Mesendoderm (in vitro differentiated cells): ENCODE results near the gene CLSTN2.

Experiments
- DNase-seq: peaks from one replicate; pipeline ENCODE4 v3.0.0; 2013
- H2AK5ac ChIP-seq: 2 replicates; pipeline ENCODE4 v1.6.1; 2013; ENCODE audit warnings: low read length, inconsistent platforms
- H2BK120ac ChIP-seq: 2 replicates; pipeline ENCODE4 v1.6.1; 2013; ENCODE audit warnings: low read depth, mild to moderate bottlenecking, low read length, moderate library complexity, mixed read lengths
- H2BK15ac ChIP-seq: replicated peaks from 2 replicates; pipeline ENCODE4 v1.6.1; 2013; ENCODE audit warnings: low read depth, mild to moderate bottlenecking, moderate library complexity
- H2BK5ac ChIP-seq: 2 replicates; pipeline ENCODE4 v1.6.1; 2013; ENCODE audit warnings: low read length, inconsistent platforms
- H3K18ac ChIP-seq: 2 replicates; pipeline ENCODE4 v1.6.1; 2013; ENCODE audit warnings: mild to moderate bottlenecking, low read length, mixed read lengths
- H3K23ac ChIP-seq: one replicate; pipeline ENCODE4 v1.6.1; 2013; ENCODE audit warnings: low read length
- H3K27ac ChIP-seq: 2 replicates; pipeline ENCODE4 v1.5.1; 2013; ENCODE audit warnings: low read depth, mild to moderate bottlenecking, inconsistent platforms, low read length, moderate library complexity
- H3K27me3 ChIP-seq: 2 replicates; pipeline ENCODE4 v1.6.1; 2013; ENCODE audit warnings: low read length, control low read depth, mild to moderate bottlenecking, inconsistent platforms; ENCODE audit not compliant: insufficient read depth, poor library complexity
- H3K36me3 ChIP-seq: 2 replicates; pipeline ENCODE4 v1.6.1; 2013; ENCODE audit warnings: low read length, inconsistent platforms; ENCODE audit not compliant: control insufficient read depth, insufficient read depth
- H3K4ac ChIP-seq: one replicate; pipeline ENCODE4 v1.6.1; 2013; ENCODE audit warnings: low read depth, mild to moderate bottlenecking, low read length, moderate library complexity
- H3K4me1 ChIP-seq: 2 replicates; pipeline ENCODE4 v1.6.1; 2013; ENCODE audit warnings: low read depth, low read length, inconsistent platforms; ENCODE audit not compliant: control insufficient read depth
- H3K4me2 ChIP-seq: 2 replicates; pipeline ENCODE4 v1.6.1; 2013; ENCODE audit warnings: low read length
- H3K4me3 ChIP-seq: 2 replicates; pipeline ENCODE4 v1.5.1; 2013; ENCODE audit warnings: mild to moderate bottlenecking, low read length
- H3K56ac ChIP-seq: one replicate; pipeline ENCODE4 v1.6.1; 2013; ENCODE audit warnings: low read length
- H3K79me1 ChIP-seq: 2 replicates; pipeline ENCODE4 v1.6.1; 2013; ENCODE audit warnings: low read length, inconsistent platforms
- H3K79me2 ChIP-seq: 2 replicates; pipeline ENCODE4 v1.6.1; 2013; ENCODE audit warnings: mild to moderate bottlenecking, low read length; ENCODE audit not compliant: control insufficient read depth, insufficient read depth
- H3K9ac ChIP-seq: 2 replicates; pipeline ENCODE4 v1.6.1; 2013; ENCODE audit warnings: low read length, inconsistent platforms
- H4K5ac ChIP-seq: one replicate; pipeline ENCODE4 v1.6.1; 2013; ENCODE audit warnings: low read length
- H4K8ac ChIP-seq: one replicate; pipeline ENCODE4 v1.6.1; 2013; ENCODE audit warnings: low read depth, mild to moderate bottlenecking, control low read depth, low read length, moderate library complexity
- WGBS: extraction: QIAGEN DNeasy Blood & Tissue Kit; methylation state at CpG from one replicate; pipeline ENCODE4 v1.1.7; 2013; ENCODE audit warnings: low lambda C conversion rate, missing lambda C conversion rate; ENCODE audit not compliant: insufficient coverage; ENCODE audit errors: extremely low coverage; 5-methylcytosine and 5-hydroxymethylcytosine counted together

Gene CLSTN2

DNA sequence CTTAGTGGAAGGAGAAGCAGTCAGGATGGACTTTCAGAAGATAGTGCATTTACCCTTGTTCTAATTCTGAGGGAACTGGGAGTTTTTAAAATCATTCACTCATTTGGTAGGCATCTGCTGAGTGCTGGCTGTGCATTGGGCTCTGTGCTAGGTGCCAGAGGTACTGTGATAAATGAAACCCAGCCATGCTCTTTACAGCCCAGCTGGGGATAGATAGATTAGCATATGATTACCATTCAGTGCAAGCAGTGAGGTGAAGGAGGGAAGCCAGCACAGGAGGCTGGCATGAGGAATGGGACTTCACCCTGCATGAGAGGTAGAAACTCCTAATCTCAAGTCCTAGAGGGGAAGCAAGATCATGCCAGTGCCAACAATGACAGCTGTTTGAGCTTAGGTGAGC, 381.0 kb downstream of the CLSTN2 start:
- Histone ChIP-seq H3K36me3 (no peaks in the 10 kb centered on the region), H3K56ac (no peak overlapping the region), H3K79me1 (no peaks in the 10 kb centered on the region), H2BK120ac (no peak overlapping the region), H2BK15ac (no peak overlapping the region), H3K27ac (no peak overlapping the region), H3K9ac (no peak overlapping the region), H2AK5ac (no peak overlapping the region), H3K4me3 (no peak overlapping the region), H3K27me3 (no peaks in the 10 kb centered on the region), H4K8ac (no peak overlapping the region), H4K5ac (no peak overlapping the region), H3K23ac (no peak overlapping the region), H2BK5ac (no peak overlapping the region), H3K4me1 (no peaks in the 10 kb centered on the region), H3K4ac (no peak overlapping the region), H3K79me2 (no peaks in the 10 kb centered on the region), H3K18ac (no peak overlapping the region), H3K4me2 (no peak overlapping the region)
- DNase-seq: no peak

DNA sequence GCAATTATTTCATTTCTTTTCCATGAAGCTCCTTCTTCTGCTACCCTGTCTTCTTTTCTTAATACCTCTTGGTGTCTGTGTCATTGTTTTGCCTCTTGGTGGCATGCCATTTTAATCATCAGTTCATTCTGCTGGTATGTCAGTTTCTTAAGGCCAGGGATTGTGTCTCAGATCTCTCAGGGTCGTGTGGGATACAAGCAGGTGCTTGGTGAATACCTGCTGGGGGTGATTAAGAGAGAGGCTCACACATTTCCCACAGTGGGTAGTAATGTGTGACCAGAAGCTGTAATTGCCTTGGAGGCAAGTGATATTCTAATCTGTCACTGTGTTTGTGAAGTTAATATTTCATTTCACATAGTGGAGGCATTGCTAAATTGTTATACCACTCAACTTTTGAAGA, 381.5 kb downstream of the CLSTN2 start:
- Histone ChIP-seq H3K27me3 (no peaks in the 10 kb centered on the region), H2BK15ac (no peak overlapping the region), H3K23ac (no peak overlapping the region), H3K18ac (no peak overlapping the region), H3K56ac (no peak overlapping the region), H3K4me1 (no peaks in the 10 kb centered on the region), H3K79me2 (no peaks in the 10 kb centered on the region), H3K4me2 (no peak overlapping the region), H3K4ac (no peak overlapping the region), H2AK5ac (no peak overlapping the region), H3K27ac (no peak overlapping the region), H4K8ac (no peak overlapping the region), H2BK5ac (no peak overlapping the region), H3K4me3 (no peak overlapping the region), H4K5ac (no peak overlapping the region), H3K9ac (no peak overlapping the region), H3K79me1 (no peaks in the 10 kb centered on the region), H2BK120ac (no peak overlapping the region), H3K36me3 (no peaks in the 10 kb centered on the region)
- no peak for DNase-seq
- WGBS: no CpG with 5 or more reads among the region's 1 CpG

DNA sequence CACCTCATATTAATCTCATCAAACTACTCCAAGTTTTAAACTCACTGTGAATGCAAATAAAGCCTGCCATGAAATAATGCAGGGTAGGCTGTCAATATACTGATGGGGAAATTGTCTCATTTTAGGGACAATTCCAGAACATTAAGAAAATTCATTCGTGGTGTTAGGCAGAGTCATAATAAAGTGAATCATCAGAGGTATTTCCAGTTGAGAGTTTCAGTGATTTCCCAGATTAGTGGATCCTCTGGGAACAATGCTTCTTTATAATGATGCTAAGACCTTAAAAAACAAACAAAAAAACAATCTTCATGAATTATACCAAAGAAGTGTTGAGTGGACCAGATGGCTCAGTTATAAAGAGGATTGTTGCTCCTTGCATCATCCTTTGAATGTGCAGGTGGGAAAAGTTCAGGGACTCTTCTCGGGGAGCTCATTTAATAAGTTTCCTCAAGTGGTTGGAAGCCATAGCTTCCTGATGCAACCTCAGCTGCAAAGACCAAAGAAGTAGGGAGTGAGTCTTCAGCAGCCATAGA, 381.9 kb downstream of the CLSTN2 start:
- Histone ChIP-seq H3K18ac (no peak overlapping the region), H3K4ac (no peak overlapping the region), H2BK5ac (no peak overlapping the region), H4K5ac (no peak overlapping the region), H3K79me1 (no peaks in the 10 kb centered on the region), H3K4me2 (no peak overlapping the region), H3K36me3 (no peaks in the 10 kb centered on the region), H2BK15ac (no peak overlapping the region), H3K79me2 (no peaks in the 10 kb centered on the region), H3K4me1 (no peaks in the 10 kb centered on the region), H4K8ac (no peak overlapping the region), H2AK5ac (no peak overlapping the region), H3K4me3 (no peak overlapping the region), H2BK120ac (no peak overlapping the region), H3K56ac (no peak overlapping the region), H3K27ac (no peak overlapping the region), H3K9ac (no peak overlapping the region), H3K27me3 (no peaks in the 10 kb centered on the region), H3K23ac (no peak overlapping the region)
- WGBS: no CpG with 5 or more reads among the region's 2 CpGs
- DNase-seq: no peak

DNA sequence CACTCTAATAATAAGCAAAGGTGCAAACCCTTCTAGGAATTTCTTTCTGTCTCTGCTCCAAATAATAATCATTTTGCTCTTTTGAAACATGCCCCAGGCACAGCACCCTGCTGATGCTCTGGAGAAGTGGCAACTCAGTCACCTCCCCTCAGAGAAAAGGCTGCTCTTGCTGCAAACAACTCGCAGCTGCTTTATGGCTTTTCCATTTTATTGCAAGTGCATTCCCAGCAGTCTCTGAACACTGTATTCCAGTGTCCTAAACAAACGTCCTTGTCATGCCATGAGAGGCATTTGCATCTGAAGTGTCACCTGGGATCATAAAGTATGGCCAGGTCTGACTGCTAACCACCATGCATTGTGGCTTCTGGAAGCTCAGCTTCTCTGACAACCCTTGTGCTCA, 384.8 kb downstream of the CLSTN2 start:
- no peak overlapping the region for H4K5ac ChIP-seq
- H3K79me2 ChIP-seq: no peaks in the 10 kb centered on the region
- H3K9ac ChIP-seq: no peak overlapping the region
- WGBS: no CpG with 5 or more reads among the region's 2 CpGs
- no peaks in the 10 kb centered on the region for H3K36me3 ChIP-seq
- H3K27ac ChIP-seq: no peak overlapping the region
- H3K4me1 ChIP-seq: no peaks in the 10 kb centered on the region
- H3K4me3 ChIP-seq: no peak overlapping the region
- H3K23ac ChIP-seq: no peak overlapping the region
- no peak overlapping the region for H2BK15ac ChIP-seq
- H2BK120ac ChIP-seq: no peak overlapping the region
- no peaks in the 10 kb centered on the region for H3K79me1 ChIP-seq
- no peaks in the 10 kb centered on the region for H3K27me3 ChIP-seq
- no peak overlapping the region for H3K18ac ChIP-seq
- H3K4ac ChIP-seq: no peak overlapping the region
- no peak overlapping the region for H3K4me2 ChIP-seq
- no peak overlapping the region for H2AK5ac ChIP-seq
- no peak overlapping the region for H4K8ac ChIP-seq
- H3K56ac ChIP-seq: no peak overlapping the region
- no peak overlapping the region for H2BK5ac ChIP-seq
- DNase-seq: no peak

DNA sequence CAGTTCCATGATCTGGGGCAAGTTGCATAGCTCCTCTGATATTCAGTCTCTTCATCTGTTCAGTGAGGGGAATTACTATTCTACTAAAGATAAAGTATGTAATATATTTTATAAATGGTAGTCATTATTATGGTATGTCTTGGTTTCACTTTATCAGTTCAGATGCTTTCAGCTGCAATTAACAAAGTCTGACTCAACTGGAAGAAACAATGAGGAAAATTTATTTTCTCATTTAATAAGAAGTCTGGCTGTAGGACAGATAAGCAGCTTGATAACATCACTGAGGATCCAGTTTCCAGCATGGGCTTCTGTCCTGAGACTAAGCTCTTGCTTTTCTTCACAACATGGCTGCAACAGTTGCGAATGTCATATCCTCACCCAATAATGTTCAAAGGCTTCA, 388.6 kb downstream of the CLSTN2 start:
- Histone ChIP-seq H3K9ac (no peak overlapping the region), H3K79me2 (no peaks in the 10 kb centered on the region), H3K4me3 (no peak overlapping the region), H2BK120ac (no peak overlapping the region), H2BK15ac (no peak overlapping the region), H3K4me2 (no peak overlapping the region), H3K4me1 (no peaks in the 10 kb centered on the region), H3K27ac (no peak overlapping the region), H2AK5ac (no peak overlapping the region), H3K4ac (no peak overlapping the region), H3K36me3 (no peaks in the 10 kb centered on the region), H2BK5ac (no peak overlapping the region), H4K8ac (no peak overlapping the region), H4K5ac (no peak overlapping the region), H3K56ac (no peak overlapping the region), H3K79me1 (no peaks in the 10 kb centered on the region), H3K23ac (no peak overlapping the region), H3K27me3 (no peaks in the 10 kb centered on the region), H3K18ac (no peak overlapping the region)
- DNase-seq: no peak
- no CpG with 5 or more reads among the region's 1 CpG for WGBS

DNA sequence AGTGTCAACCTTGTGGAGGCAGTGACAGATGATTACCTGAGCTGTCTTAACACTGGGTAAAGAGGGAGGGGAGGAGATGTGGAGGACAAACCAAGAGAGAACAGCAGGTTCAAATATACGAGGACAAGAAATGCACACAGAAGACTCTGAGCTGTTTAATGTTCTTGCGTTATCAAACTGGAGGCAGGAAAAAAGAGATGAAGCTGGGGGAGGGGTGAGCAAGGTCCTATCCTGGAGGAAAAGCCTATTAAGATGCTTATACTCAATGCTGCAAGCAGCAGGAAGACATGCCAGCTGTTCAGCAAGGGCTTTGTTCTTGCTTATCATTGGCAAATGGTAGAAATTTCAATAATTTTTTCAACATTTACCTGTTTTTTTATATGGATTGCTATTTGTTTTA, 397.1 kb downstream of the CLSTN2 start:
- no peak overlapping the region for H4K5ac ChIP-seq
- no peak overlapping the region for H3K4me3 ChIP-seq
- WGBS: no CpG with 5 or more reads among the region's 2 CpGs
- no peak overlapping the region for H2AK5ac ChIP-seq
- DNase-seq: no peak
- no peak overlapping the region for H3K23ac ChIP-seq
- no peaks in the 10 kb centered on the region for H3K79me1 ChIP-seq
- no peaks in the 10 kb centered on the region for H3K79me2 ChIP-seq
- H3K4me2 ChIP-seq: no peak overlapping the region
- no peak overlapping the region for H2BK120ac ChIP-seq
- no peak overlapping the region for H2BK15ac ChIP-seq
- no peak overlapping the region for H3K9ac ChIP-seq
- no peak overlapping the region for H2BK5ac ChIP-seq
- H3K27me3 ChIP-seq: no peaks in the 10 kb centered on the region
- no peak overlapping the region for H3K27ac ChIP-seq
- no peak overlapping the region for H3K4ac ChIP-seq
- no peak overlapping the region for H3K18ac ChIP-seq
- no peak overlapping the region for H3K56ac ChIP-seq
- no peak overlapping the region for H4K8ac ChIP-seq
- no peaks in the 10 kb centered on the region for H3K4me1 ChIP-seq
- no peaks in the 10 kb centered on the region for H3K36me3 ChIP-seq
